ENCODE data around the gene RNF31. TPM values are rescaled to one million over a fixed set of nuclear protein-coding genes. Genes with fewer than 3 reads are reported as not detected.

The RNF31 gene
- total RNA-seq, 5 donors from 2014 or later (not counting 1 experiment from before 2014, with no cell fraction given) = 67.7 to 131 (median 100) TPM

GRCh38 chr14:24179961-24180796 lies 32.9 kb downstream of the RNF31 start:
- POLR2A ChIA-PET = interaction anchor here in 1 of 2 donors (0.6 kb wide), 1 partner anchor 9 kb away, joined by 9 read pairs; no protein-coding TSS in a partner anchor

GRCh38 chr14:24181371-24182077 lies 34.2 kb downstream of the RNF31 start:
- no peak overlapping the region for H3K4me3 Mint-ChIP-seq

More at GRCh38 chr14:24179961-24180796, 32.9 kb downstream of the RNF31 start:
- ATAC-seq (replicated peaks in 1 of 4) (no peak), DNase-seq (no peak)
- H3K4me1 ChIP-seq (ENCODE audit: control insufficient read depth in 1 of 2, extremely low read depth in 1 of 2, insufficient read depth in 2 of 2, low read length in 2 of 2) = no peaks in the 10 kb centered on the region
- H3K9me3 ChIP-seq = no peaks in the 10 kb centered on the region
- no peaks in the 10 kb centered on the region for H3K27me3 ChIP-seq (replicated peaks in 1 of 2; ENCODE audit: control insufficient read depth in 2 of 2, extremely low read depth in 1 of 2, insufficient read depth in 2 of 2, low read length in 1 of 2)
- no peak overlapping the region for H3K4me3 ChIP-seq (ENCODE audit: control insufficient read depth in 1 of 2, extremely low read depth in 1 of 2, low read length in 1 of 2)
- Mint-ChIP-seq H3K4me1 (peaks cover 0 to 2% (median 0%) of the 10 kb centered on the region in 3 donors), H3K27ac (peak overlapping the region; percentile 63 to 77), H3K9me3 (no peaks in the 10 kb centered on the region), H3K36me3 (peaks cover 35% of the 10 kb centered on the region), H3K27me3 (no peaks in the 10 kb centered on the region), H3K4me3 (no peak overlapping the region)
- peaks cover 36 to 86% of the 10 kb centered on the region in 2 donors for H3K36me3 ChIP-seq (ENCODE audit: control insufficient read depth in 2 of 2, extremely low read depth in 1 of 2, insufficient read depth in 1 of 2, low read length in 1 of 2)
- H3K27ac ChIP-seq (ENCODE audit: low read length) = no peak overlapping the region
- CTCF ChIA-PET = no interaction called here
- WGBS (ENCODE audit: insufficient coverage) = 93% methylated on average over 11 of the region's 18 CpGs

GRCh38 chr14:24182110-24182882 lies 35.0 kb downstream of the RNF31 start:
- Mint-ChIP-seq H3K27ac (peak overlapping the region in 1 of 2 donors; percentile 50), H3K4me3 (no peak overlapping the region), H3K9me3 (no peaks in the 10 kb centered on the region), H3K36me3 (peaks cover 39% of the 10 kb centered on the region), H3K27me3 (no peaks in the 10 kb centered on the region), H3K4me1 (peaks cover 5 to 8% (median 6%) of the 10 kb centered on the region in 3 donors)
- POLR2A ChIA-PET = no interaction called here
- no peaks in the 10 kb centered on the region for H3K27me3 ChIP-seq (replicated peaks in 1 of 2; ENCODE audit: control insufficient read depth in 2 of 2, extremely low read depth in 1 of 2, insufficient read depth in 2 of 2, low read length in 1 of 2)
- DNase-seq (no peak), ATAC-seq (replicated peaks in 1 of 4) (no peak)
- no peak overlapping the region for H3K27ac ChIP-seq (ENCODE audit: low read length)
- H3K4me3 ChIP-seq (ENCODE audit: control insufficient read depth in 1 of 2, extremely low read depth in 1 of 2, low read length in 1 of 2) = no peak overlapping the region
- 92% methylated on average over 11 of the region's 14 CpGs for WGBS (ENCODE audit: insufficient coverage)
- peaks cover 0 to 9% of the 10 kb centered on the region in 2 experiments for H3K4me1 ChIP-seq (ENCODE audit: control insufficient read depth in 1 of 2, extremely low read depth in 1 of 2, insufficient read depth in 2 of 2, low read length in 2 of 2)
- peaks cover 34 to 95% of the 10 kb centered on the region in 2 donors for H3K36me3 ChIP-seq (ENCODE audit: control insufficient read depth in 2 of 2, extremely low read depth in 1 of 2, insufficient read depth in 1 of 2, low read length in 1 of 2)
- CTCF ChIA-PET = no interaction called here
- H3K9me3 ChIP-seq = no peaks in the 10 kb centered on the region

More at GRCh38 chr14:24181371-24182077, 34.2 kb downstream of the RNF31 start:
- no peaks in the 10 kb centered on the region for H3K27me3 Mint-ChIP-seq
- Histone ChIP-seq H3K27ac (ENCODE audit: low read length) (no peak overlapping the region), H3K36me3 (ENCODE audit: control insufficient read depth in 2 of 2, extremely low read depth in 1 of 2, insufficient read depth in 1 of 2, low read length in 1 of 2) (peaks cover 38 to 98% of the 10 kb centered on the region in 2 donors), H3K4me3 (ENCODE audit: control insufficient read depth in 1 of 2, extremely low read depth in 1 of 2, low read length in 1 of 2) (no peak overlapping the region), H3K27me3 (replicated peaks in 1 of 2; ENCODE audit: control insufficient read depth in 2 of 2, extremely low read depth in 1 of 2, insufficient read depth in 2 of 2, low read length in 1 of 2) (no peaks in the 10 kb centered on the region), H3K9me3 (no peaks in the 10 kb centered on the region), H3K4me1 (ENCODE audit: control insufficient read depth in 1 of 2, extremely low read depth in 1 of 2, insufficient read depth in 2 of 2, low read length in 2 of 2) (peaks cover 0 to under 1% of the 10 kb centered on the region in 2 experiments)
- CTCF ChIA-PET = no interaction called here
- no peak for DNase-seq
- H3K9me3 Mint-ChIP-seq = no peaks in the 10 kb centered on the region
- peaks cover 0 to 3% (median 0%) of the 10 kb centered on the region in 3 donors for H3K4me1 Mint-ChIP-seq
- 93% methylated on average over 16 of the region's 19 CpGs for WGBS (ENCODE audit: insufficient coverage)
- POLR2A ChIA-PET = interaction anchor here in 1 of 2 donors (0.6 to 0.8 kb wide), 2 partner anchors 61 to 70 kb away, joined by 3 to 7 read pairs; no protein-coding TSS in a partner anchor
- H3K27ac Mint-ChIP-seq = peak overlapping the region in 1 of 2 donors; percentile 77
- H3K36me3 Mint-ChIP-seq = peaks cover 37% of the 10 kb centered on the region
- ATAC-seq (replicated peaks in 1 of 4) = no peak

DNA sequence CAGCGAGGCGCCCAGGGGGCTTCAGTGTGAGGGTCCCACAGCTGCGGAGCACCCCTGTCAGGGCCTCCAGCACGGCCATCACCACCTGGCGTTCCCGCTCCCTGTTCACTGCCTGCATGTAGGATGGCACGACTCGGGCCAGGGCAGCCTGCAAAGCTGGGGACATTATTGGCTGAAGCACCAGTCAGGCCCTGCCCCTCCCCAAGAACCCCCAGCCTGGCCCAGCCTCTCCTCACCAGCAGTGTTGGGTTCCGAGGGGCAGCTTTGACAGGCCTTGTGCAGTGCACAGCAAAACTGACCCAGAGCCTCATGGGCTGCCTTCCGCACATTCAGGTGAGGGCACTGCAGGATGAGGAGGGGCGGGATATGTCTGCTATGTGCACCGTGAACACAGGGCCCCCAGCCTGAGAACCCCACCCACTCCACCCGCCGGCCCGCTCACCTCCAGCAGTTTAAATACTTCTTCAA lies 35.8 kb downstream of the RNF31 start:
- H3K9me3 ChIP-seq = no peaks in the 10 kb centered on the region
- ATAC-seq (replicated peaks in 1 of 4) = no peak
- no peak overlapping the region for H3K27ac Mint-ChIP-seq
- peaks cover 34 to 87% of the 10 kb centered on the region in 2 donors for H3K36me3 ChIP-seq (ENCODE audit: control insufficient read depth in 2 of 2, extremely low read depth in 1 of 2, insufficient read depth in 1 of 2, low read length in 1 of 2)
- CTCF ChIA-PET = interaction anchor here in 1 of 2 donors (1.1 kb wide), 1 partner anchor 21 kb away, joined by 4 read pairs; no protein-coding TSS in a partner anchor
- H3K9me3 Mint-ChIP-seq = no peaks in the 10 kb centered on the region
- H3K4me1 Mint-ChIP-seq = peaks cover 12 to 15% (median 13%) of the 10 kb centered on the region in 3 donors
- no peaks in the 10 kb centered on the region for H3K27me3 Mint-ChIP-seq
- H3K27ac ChIP-seq (ENCODE audit: low read length) = no peak overlapping the region
- peaks cover 3 to 16% of the 10 kb centered on the region in 2 experiments for H3K4me1 ChIP-seq (ENCODE audit: control insufficient read depth in 1 of 2, extremely low read depth in 1 of 2, insufficient read depth in 2 of 2, low read length in 2 of 2)
- no peak overlapping the region for H3K4me3 ChIP-seq (ENCODE audit: control insufficient read depth in 1 of 2, extremely low read depth in 1 of 2, low read length in 1 of 2)
- POLR2A ChIA-PET = no interaction called here
- no peak for DNase-seq
- peaks cover 39% of the 10 kb centered on the region for H3K36me3 Mint-ChIP-seq
- 98% methylated on average over 9 of the region's 15 CpGs for WGBS (ENCODE audit: insufficient coverage)
- H3K4me3 Mint-ChIP-seq = no peak overlapping the region
- H3K27me3 ChIP-seq (replicated peaks in 1 of 2; ENCODE audit: control insufficient read depth in 2 of 2, extremely low read depth in 1 of 2, insufficient read depth in 2 of 2, low read length in 1 of 2) = no peaks in the 10 kb centered on the region

- no peak for ATAC-seq (replicated peaks in 1 of 4)
- H3K4me1 ChIP-seq (ENCODE audit: control insufficient read depth in 1 of 2, extremely low read depth in 1 of 2, insufficient read depth in 2 of 2, low read length in 2 of 2) = peaks cover 3 to 27% of the 10 kb centered on the region in 2 experiments
- Mint-ChIP-seq H3K9me3 (no peaks in the 10 kb centered on the region), H3K27me3 (no peaks in the 10 kb centered on the region), H3K4me3 (no peak overlapping the region), H3K27ac (no peak overlapping the region), H3K36me3 (peaks cover 35% of the 10 kb centered on the region), H3K4me1 (peaks cover 21 to 25% (median 24%) of the 10 kb centered on the region in 3 donors)
- H3K36me3 ChIP-seq (ENCODE audit: control insufficient read depth in 2 of 2, extremely low read depth in 1 of 2, insufficient read depth in 1 of 2, low read length in 1 of 2) = peaks cover 32 to 74% of the 10 kb centered on the region in 2 donors
- POLR2A ChIA-PET = interaction anchor here (0.6 to 0.9 kb wide), 3 partner anchors 11 to 27 kb away, joined by 3 to 5 read pairs (median 3); partner anchors contain the start of gene TM9SF1 (in 1 of the 2)
- CTCF ChIA-PET = interaction anchor here (0.5 to 1.1 kb wide), 2 partner anchors 23 to 553 kb away, joined by 3 to 4 read pairs; no protein-coding TSS in a partner anchor
- H3K4me3 ChIP-seq (ENCODE audit: control insufficient read depth in 1 of 2, extremely low read depth in 1 of 2, low read length in 1 of 2) = no peak overlapping the region
- H3K27me3 ChIP-seq (replicated peaks in 1 of 2; ENCODE audit: control insufficient read depth in 2 of 2, extremely low read depth in 1 of 2, insufficient read depth in 2 of 2, low read length in 1 of 2) = no peaks in the 10 kb centered on the region
- H3K27ac ChIP-seq (ENCODE audit: low read length) = no peak overlapping the region
- no peak for DNase-seq
- no peaks in the 10 kb centered on the region for H3K9me3 ChIP-seq
- WGBS (ENCODE audit: insufficient coverage) = 97% methylated on average over 14 of the region's 19 CpGs
Observed at GRCh38 chr14:24184104-24184970, 37.0 kb downstream of the RNF31 start.
